Endothelial cell of umbilical vein (primary cell): ENCODE results near the gene VWA5B2. TPM values are rescaled to one million over a fixed set of nuclear protein-coding genes. Genes with fewer than 3 reads are reported as not detected.

ENCODE experiments used
- BruUV-seq: library from RNA; stranded (reverse); fragments of 400-500 nt; replicated peaks from 2 replicates; lab custom pipeline; 2021; lab: Mats Ljungman, UMichigan
- CTCF ChIA-PET: fragments of 300-600, 350-600 bp; sonication (Branson Sonifier 250); formaldehyde crosslinking; loops from one replicate; lab custom pipeline; 2021; ENCODE audit warnings: antibody characterized with exemption, inconsistent platforms; lab: Charles Lee
- POLR2A ChIA-PET: fragments of 300-600, 350-600 bp; sonication (Branson Sonifier 250); formaldehyde crosslinking; loops from one replicate; lab custom pipeline; 2021; ENCODE audit warnings: antibody characterized with exemption, inconsistent platforms; lab: Charles Lee
- DNase-seq: peaks from one replicate; pipeline ENCODE4 v3.0.0-alpha.2; 2011; ENCODE audit warnings: low read depth, low spot score
- FAIRE-seq: peaks from 2 replicates; lab custom pipeline; 2011; peaks lifted over from hg19 to GRCh38; lab: Jason Lieb, UNC
- H2AFZ ChIP-seq: 2 replicates; pipeline ENCODE4 v1.6.0; 2012; ENCODE audit warnings: low read depth, low read length, control low read depth, inconsistent platforms
- H3K27ac ChIP-seq: 2 replicates; pipeline ENCODE4 v1.5.1; 2011; ENCODE audit warnings: low read depth, mild to moderate bottlenecking, control low read depth, low read length, moderate library complexity; ENCODE audit not compliant: insufficient read depth
- H3K27me3 ChIP-seq, 2 experiments: 2 replicates each; pipeline versions ENCODE4 v1.6.0 to v1.6.1; 2011; ENCODE audit warnings: low read length in 2 of 2, mixed read lengths in 1 of 2; ENCODE audit not compliant: control insufficient read depth in 2 of 2, insufficient read depth in 2 of 2
- H3K36me3 ChIP-seq, 2 experiments: 2 replicates in 1 of 2; 3 replicates in 1 of 2; pipeline ENCODE4 v1.5.1; 2011; ENCODE audit warnings: low read length in 2 of 2, mild to moderate bottlenecking in 1 of 2, moderate library complexity in 1 of 2; ENCODE audit not compliant: control insufficient read depth in 2 of 2, insufficient read depth in 2 of 2; ENCODE audit errors: extremely low read depth in 1 of 2
- H3K4me1 ChIP-seq: 3 replicates; pipeline ENCODE4 v1.5.1; 2011; ENCODE audit warnings: mild to moderate bottlenecking, low read length; ENCODE audit not compliant: control insufficient read depth, insufficient read depth; ENCODE audit errors: extremely low read depth
- H3K4me2 ChIP-seq: 2 replicates; pipeline ENCODE4 v1.6.1; 2011; ENCODE audit warnings: low read length, control low read depth, mixed read lengths; ENCODE audit not compliant: insufficient read depth
- H3K4me3 ChIP-seq, 3 experiments: fragments of 200-600 bp in 1 of 3; sonication (generic), shearing (Covaris generic) in 1 of 3; replicated peaks in 1 of 3; 2 replicates each; pipeline ENCODE4 v1.5.1; 2011 to 2016; ENCODE audit warnings: control low read depth in 3 of 3, low read length in 3 of 3, mild to moderate bottlenecking in 2 of 3, inconsistent platforms in 1 of 3, low read depth in 1 of 3, moderate library complexity in 1 of 3; ENCODE audit not compliant: insufficient read depth in 1 of 3
- H3K79me2 ChIP-seq: 2 replicates; pipeline ENCODE4 v1.6.0; 2012; ENCODE audit warnings: low read length, inconsistent platforms; ENCODE audit not compliant: control insufficient read depth, insufficient read depth
- H3K9ac ChIP-seq: replicated peaks from 2 replicates; pipeline ENCODE3; 2011; ENCODE audit warnings: low read length, control low read depth; ENCODE audit not compliant: insufficient read depth; ENCODE audit errors: extremely low read depth
- H3K9me1 ChIP-seq: replicated peaks from 3 replicates; pipeline ENCODE4 v1.6.0; 2011; ENCODE audit warnings: mild to moderate bottlenecking, low read length; ENCODE audit not compliant: control insufficient read depth, insufficient read depth; ENCODE audit errors: extremely low read depth
- H3K9me3 ChIP-seq: replicated peaks from 2 replicates; pipeline ENCODE4 v1.5.1; 2012; ENCODE audit warnings: low read length, inconsistent platforms; ENCODE audit not compliant: control insufficient read depth, insufficient read depth
- H4K20me1 ChIP-seq: replicated peaks from 2 replicates; pipeline ENCODE3; 2011; ENCODE audit warnings: mild to moderate bottlenecking, low read length; ENCODE audit not compliant: control insufficient read depth, insufficient read depth; ENCODE audit errors: extremely low read depth
- FOS ChIP-seq: IDR thresholded peaks from 2 replicates; pipeline ENCODE4 v1.6.1; 2011; ENCODE audit warnings: mild to moderate bottlenecking, low read length, moderate library complexity, borderline replicate concordance; ENCODE audit not compliant: insufficient read depth
- MAX ChIP-seq: IDR thresholded peaks from 2 replicates; pipeline ENCODE4 v1.6.1; 2011; ENCODE audit not compliant: insufficient read depth, insufficient read length
- MYC ChIP-seq: IDR thresholded peaks from one replicate; pipeline ENCODE4 v1.6.1; 2011; ENCODE audit warnings: mild to moderate bottlenecking, low read depth, low read length
- POLR2AphosphoS5 ChIP-seq: IDR thresholded peaks from 2 replicates; pipeline ENCODE4 v1.6.1; 2012; ENCODE audit warnings: low read depth, mild to moderate bottlenecking, control low read depth, low read length, moderate library complexity; ENCODE audit not compliant: insufficient read depth
- dilution Hi-C: fragments of 300-500 bp; cut with MboI; formaldehyde crosslinking; loops from one replicate; pipeline ENCODE4 v1.15.0; 2019; ENCODE audit warnings: low sequenced_read_pairs; ENCODE audit not compliant: extremely low pct_ligation_motif_present
- intact Hi-C: fragments of 100-400 bp; cut with micrococcal nuclease; formaldehyde crosslinking; loops from one replicate; pipeline ENCODE4 v1.10.0; 2022
- polyA plus RNA-seq, 4 experiments: library from polyadenylated mRNA; depleted of rRNA in 3 of 4; stranded (reverse) in 3 of 4; unstranded in 1 of 4; fragments of >200 nt; gene quantifications; 2 replicates each; pipeline versions ENCODE4 v1.2.1 to v1.2.3, GENCODE V29; 2011 to 2012; ENCODE audit warnings: missing spikeins in 1 of 4
- total RNA-seq: library from RNA; stranded (reverse); gene quantifications from 2 replicates; pipeline ENCODE4 v1.2.3, GENCODE V29; 2021
- TF ChIP-seq, protein P1 (sequence below), 2 donors: IDR thresholded peaks; 1 replicate in 1 of 2; 2 replicates in 1 of 2; pipeline ENCODE4 v1.5.1; 2011; ENCODE audit warnings: low read length in 2 of 2, mild to moderate bottlenecking in 2 of 2, moderate library complexity in 2 of 2, control low read depth in 1 of 2, inconsistent platforms in 1 of 2, low read depth in 1 of 2; ENCODE audit not compliant: insufficient read depth in 1 of 2; ENCODE audit errors: extremely low read depth in 1 of 2

The VWA5B2 gene
- total and polyA plus RNA-seq, 2 donors (not counting 3 experiments of a cell fraction or from before 2014, with no cell fraction given): 0.03 TPM; not detected in 1

- peaks cover 7% of the 10 kb centered on the region for H3K4me1 ChIP-seq
- H3K9ac ChIP-seq: peak within 1 kb of the TSS; percentile 90
- H3K4me3 ChIP-seq: peak within 1 kb of the TSS; percentile 15 to 100 (median 76)
- H3K4me2 ChIP-seq: peak within 1 kb of the TSS; percentile 97
- ChIA-PET POLR2A (no interaction called here), CTCF (interaction anchor here (0.6 to 1.4 kb wide), 21 partner anchors 9 to 365 kb away, joined by 3 to 21 read pairs (median 4); partner anchors contain the start of genes ABCF3, CAMK2N2 and PARL)
- peak within 1 kb of the TSS; percentile 89 for H3K27ac ChIP-seq
- TSS peak; percentile 51 for BruUV-seq
- no peaks in the 10 kb centered on the region for H3K27me3 ChIP-seq
- TF ChIP-seq FOS (no peak), MYC (peak; percentile 79), MAX (peak; percentile 98), POLR2AphosphoS5 (peak; percentile 58)
- TF ChIP-seq, protein P1, sequence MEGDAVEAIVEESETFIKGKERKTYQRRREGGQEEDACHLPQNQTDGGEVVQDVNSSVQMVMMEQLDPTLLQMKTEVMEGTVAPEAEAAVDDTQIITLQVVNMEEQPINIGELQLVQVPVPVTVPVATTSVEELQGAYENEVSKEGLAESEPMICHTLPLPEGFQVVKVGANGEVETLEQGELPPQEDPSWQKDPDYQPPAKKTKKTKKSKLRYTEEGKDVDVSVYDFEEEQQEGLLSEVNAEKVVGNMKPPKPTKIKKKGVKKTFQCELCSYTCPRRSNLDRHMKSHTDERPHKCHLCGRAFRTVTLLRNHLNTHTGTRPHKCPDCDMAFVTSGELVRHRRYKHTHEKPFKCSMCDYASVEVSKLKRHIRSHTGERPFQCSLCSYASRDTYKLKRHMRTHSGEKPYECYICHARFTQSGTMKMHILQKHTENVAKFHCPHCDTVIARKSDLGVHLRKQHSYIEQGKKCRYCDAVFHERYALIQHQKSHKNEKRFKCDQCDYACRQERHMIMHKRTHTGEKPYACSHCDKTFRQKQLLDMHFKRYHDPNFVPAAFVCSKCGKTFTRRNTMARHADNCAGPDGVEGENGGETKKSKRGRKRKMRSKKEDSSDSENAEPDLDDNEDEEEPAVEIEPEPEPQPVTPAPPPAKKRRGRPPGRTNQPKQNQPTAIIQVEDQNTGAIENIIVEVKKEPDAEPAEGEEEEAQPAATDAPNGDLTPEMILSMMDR (IDR thresholded peaks at IDR 0.05; ENCODE audit: extremely low read depth in 1 of 2, insufficient read depth in 1 of 2, low read depth in 1 of 2, low read length in 2 of 2): peak; percentile 22 to 47
- dilution Hi-C loops (no loop called here), intact Hi-C loops (loop anchor here (1.0 to 5.0 kb wide), 10 partner anchors 22 to 354 kb away; partner anchors contain the start of genes ABCF3, AP2M1, EIF2B5 and PSMD2)
- no peaks in the 10 kb centered on the region for H3K9me1 ChIP-seq
- peak within 1 kb of the TSS; percentile 99 for H2AFZ ChIP-seq
- no peaks in the 10 kb centered on the region for H4K20me1 ChIP-seq
- peak; percentile 98 for FAIRE-seq
- no peaks in the 10 kb centered on the region for H3K9me3 ChIP-seq
- peaks cover 0 to 6% of the 10 kb centered on the region in 2 experiments for H3K36me3 ChIP-seq
- peak; percentile 97 for DNase-seq
- H3K79me2 ChIP-seq: peaks cover 4% of the 10 kb centered on the region
Observed at GRCh38 chr3:184249412-184250166, 20.2 kb downstream of the VWA5B2 start, which contains the start of gene EEF1AKMT4. Gene EEF1AKMT4, plus strand, starts transcription at chr3:184249672. Its CDS starts 23 bp downstream, at chr3:184249695.
